GM19455 (cell line): ENCODE results near the gene PTPRF.
"Not testable (repeated sequence)": the region's sequence is repeated elsewhere in the genome, so short reads cannot be mapped to it uniquely, and the experiment has no call there.

ENCODE experiments used
- ATAC-seq: cut with Tn5 transposase; IDR thresholded peaks from one replicate; pipeline ENCODE4 v1.9.1; 2021; ENCODE audit not compliant: unreplicated experiment

Gene PTPRF

DNA sequence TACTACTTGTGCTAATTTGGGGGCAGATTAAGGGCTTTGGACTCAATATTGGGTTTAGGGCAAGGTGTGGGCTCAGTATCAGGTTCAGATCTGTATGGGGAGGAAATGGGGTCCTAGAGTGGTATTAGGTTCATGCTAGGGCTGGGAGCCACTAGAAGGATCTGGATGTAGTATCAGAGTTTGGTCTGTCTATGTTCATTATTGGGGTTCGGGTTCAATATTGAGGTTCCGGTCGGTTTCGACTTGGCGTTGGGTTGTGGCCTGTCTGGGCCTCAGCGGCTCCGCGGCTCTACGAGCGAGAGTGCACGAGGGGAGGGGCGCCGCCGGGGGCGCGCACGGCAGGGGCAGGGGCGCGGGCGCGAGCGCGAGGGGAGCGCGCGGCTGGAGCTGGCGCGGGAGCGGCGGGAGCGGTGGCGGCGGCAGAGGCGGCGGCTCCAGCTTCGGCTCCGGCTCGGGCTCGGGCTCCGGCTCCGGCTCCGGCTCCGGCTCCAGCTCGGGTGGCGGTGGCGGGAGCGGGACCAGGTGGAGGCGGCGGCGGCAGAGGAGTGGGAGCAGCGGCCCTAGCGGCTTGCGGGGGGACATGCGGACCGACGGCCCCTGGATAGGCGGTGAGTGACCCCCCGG, at the start of gene PTPRF:
Gene PTPRF, plus strand, starts transcription at position 401 of the 624 bp plus-strand sequence. CDS start 14,193 bp downstream, outside the sequence.
- no peak for ATAC-seq

GRCh38 chr1:43481491-43481890, 49.2 kb upstream of the PTPRF start:
- ATAC-seq, result no peak

DNA sequence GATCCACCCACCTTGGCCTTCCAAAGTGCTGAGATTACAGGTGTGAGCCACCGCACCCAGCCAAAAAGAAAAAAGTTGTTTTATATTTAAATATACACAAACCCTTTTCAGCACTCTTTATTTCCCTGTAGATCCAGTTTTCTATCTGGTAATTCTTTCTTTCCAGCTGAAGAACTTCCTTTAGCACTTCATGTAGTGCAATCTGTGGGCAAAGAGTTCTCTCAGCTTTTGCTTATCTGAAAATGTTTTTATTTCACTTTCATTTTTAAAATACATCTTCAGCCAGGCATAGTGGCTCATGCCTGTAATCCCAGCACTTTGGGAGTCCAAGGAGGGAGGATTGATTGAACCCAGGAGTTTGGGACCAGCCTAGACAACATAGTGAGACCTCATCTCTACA, 48.5 kb upstream of the PTPRF start:
- no peak for ATAC-seq

DNA sequence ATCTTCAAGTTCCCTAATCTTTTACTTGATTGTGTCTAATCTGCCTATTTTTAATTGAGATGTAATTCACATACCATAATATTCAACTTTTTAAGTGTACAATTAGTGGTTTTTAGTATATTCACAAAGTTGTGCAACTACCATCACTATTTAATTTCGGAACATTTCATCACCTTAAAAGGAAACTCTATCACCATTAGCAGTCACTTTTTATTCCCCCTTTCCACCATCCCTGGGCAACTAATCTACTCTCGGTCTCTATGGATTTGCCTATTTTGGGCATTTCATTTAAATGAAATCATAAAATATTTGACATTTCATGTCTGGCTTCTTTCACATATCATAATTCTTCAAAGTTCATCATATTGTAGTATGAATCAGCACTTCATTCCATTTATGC, 46.3 kb upstream of the PTPRF start:
- ATAC-seq, result no peak

DNA sequence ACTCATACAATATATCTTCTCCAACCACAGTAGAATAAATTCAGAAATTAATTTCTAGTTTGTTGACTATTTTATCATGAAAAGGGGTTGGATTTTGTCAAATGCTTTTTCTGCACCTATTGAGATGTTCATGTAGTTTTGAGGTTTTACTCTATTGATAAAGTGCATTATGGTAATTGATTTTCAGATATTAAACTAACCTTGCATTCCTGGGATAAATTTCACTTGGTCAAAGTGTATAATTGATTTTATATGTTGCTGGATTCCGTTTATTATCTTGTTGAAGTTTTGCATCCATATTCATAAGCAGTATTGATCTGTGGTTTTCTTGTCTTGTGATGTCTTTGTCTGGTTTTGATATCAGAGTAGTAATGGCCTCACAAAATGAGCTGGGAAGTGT, 42.5 kb upstream of the PTPRF start:
- no peak for ATAC-seq

DNA sequence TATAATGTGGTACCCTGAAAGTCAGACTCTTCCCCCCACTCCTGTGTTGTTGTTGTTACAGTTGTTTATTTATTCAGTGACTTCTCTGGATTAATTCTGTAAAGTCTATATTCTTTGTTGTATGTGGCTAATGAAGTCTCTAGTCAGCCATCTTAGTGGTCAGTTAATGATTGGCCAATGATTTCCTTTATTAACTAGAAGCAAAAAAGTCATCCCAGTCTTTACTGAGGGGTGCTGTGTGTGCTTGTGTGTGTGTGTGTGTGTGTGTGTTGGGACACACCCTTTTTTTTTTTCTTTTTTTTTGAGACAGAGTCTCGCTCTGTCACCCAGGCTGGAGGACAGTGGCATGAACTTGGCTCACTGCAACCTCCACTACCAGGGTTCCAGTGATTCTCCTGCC, 39.6 kb upstream of the PTPRF start:
- no peak for ATAC-seq

GRCh38 chr1:43492826-43493225, 37.9 kb upstream of the PTPRF start:
- no peak for ATAC-seq

GRCh38 chr1:43493661-43494450, 36.8 kb upstream of the PTPRF start:
- no peak for ATAC-seq

DNA sequence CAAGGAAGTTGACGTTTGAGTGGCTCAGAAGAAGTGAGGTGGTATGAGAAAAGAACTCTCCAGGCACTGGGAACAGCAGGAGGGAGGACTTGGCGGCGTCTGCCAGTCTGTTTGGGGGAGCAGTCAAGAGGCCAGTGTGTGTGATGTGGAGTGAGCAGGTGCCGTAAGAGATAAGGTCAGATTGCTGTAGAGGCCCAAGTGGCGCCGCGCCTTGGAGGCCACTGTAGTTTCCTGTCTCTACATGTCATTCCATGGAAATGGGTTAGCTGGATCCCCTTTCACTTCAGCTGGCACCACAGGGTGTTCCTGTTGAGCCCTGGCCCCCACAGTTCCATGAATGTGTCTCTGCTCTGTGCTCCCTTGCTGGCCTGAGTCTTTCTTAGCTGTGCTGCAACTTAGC, 35.5 kb upstream of the PTPRF start:
- no peak for ATAC-seq

- ATAC-seq, result no peak
Measured at GRCh38 chr1:43499898-43500297, 30.8 kb upstream of the PTPRF start.

DNA sequence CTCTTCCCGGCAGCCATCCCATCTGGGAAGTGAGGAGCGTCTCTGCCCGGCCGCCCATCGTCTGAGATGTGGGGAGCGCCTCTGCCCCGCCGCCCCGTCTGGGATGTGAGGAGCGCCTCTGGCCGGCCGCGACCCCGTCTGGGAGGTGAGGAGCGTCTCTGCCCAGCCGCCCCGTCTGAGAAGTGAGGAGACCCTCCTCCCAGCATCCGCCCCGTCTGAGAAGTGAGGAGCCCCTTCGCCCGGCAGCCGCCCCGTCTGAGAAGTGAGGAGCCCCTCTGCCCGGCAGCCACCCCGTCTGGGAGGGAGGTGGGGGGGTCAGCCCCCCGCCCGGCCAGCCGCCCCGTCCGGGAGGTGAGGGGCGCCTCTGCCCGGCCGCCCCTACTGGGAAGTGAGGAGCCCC, 28.9 kb upstream of the PTPRF start:
- ATAC-seq, result not testable (repeated sequence)

DNA sequence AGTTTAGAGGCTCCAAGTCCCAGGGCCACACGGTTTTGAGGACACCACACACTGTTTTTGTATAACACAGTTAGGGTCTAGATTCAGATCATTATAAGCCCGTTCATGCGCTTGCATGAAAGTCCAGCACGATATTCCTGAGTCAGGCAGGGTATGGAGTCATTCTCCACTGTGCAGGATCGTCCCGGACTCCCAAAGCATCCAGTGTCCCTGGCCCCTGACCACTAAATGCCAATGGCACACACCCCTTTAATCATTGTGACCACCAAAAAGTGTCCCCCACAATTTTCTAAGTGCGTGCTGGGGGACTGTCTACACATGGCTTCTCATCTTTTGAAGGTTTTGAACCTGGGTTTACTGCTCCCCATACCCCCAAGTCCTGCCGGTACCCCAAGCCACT, 27.1 kb upstream of the PTPRF start:
- ATAC-seq, result no peak

DNA sequence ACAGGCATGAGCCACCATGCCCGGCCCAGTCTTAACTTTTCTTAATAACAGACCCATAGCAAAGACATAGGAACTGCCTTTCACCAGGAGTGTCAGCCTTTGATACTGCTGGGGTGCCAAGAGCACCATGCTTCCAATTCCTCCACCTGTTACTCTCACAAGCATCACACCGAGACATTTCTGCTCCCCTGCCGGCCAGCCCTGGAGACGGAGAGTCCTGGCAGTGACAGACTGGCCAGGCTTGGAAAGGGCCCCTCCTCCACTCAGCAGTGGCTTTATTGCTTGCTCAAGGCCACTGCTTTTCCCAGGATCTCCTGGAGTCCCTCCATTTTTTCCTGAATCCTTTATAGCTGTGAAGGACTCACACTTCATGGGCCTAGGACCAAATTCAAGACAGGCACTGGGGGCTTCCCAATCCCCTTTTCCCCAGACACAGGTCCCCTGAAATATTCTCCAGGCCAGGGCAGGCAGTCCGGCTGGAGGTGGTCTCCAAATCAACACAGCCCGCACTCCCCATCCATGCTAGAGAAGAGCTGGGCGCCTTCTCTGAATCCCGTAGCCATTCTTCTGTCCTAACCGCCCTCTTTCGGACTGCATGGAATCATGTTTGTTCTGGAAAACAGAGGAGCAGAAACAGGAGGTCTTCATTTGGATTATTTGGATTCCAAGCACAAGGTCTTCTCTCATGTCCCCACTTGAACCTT, 25.5 kb upstream of the PTPRF start:
- no peak for ATAC-seq

- no peak for ATAC-seq
Measured at GRCh38 chr1:43506233-43506632, 24.4 kb upstream of the PTPRF start.

DNA sequence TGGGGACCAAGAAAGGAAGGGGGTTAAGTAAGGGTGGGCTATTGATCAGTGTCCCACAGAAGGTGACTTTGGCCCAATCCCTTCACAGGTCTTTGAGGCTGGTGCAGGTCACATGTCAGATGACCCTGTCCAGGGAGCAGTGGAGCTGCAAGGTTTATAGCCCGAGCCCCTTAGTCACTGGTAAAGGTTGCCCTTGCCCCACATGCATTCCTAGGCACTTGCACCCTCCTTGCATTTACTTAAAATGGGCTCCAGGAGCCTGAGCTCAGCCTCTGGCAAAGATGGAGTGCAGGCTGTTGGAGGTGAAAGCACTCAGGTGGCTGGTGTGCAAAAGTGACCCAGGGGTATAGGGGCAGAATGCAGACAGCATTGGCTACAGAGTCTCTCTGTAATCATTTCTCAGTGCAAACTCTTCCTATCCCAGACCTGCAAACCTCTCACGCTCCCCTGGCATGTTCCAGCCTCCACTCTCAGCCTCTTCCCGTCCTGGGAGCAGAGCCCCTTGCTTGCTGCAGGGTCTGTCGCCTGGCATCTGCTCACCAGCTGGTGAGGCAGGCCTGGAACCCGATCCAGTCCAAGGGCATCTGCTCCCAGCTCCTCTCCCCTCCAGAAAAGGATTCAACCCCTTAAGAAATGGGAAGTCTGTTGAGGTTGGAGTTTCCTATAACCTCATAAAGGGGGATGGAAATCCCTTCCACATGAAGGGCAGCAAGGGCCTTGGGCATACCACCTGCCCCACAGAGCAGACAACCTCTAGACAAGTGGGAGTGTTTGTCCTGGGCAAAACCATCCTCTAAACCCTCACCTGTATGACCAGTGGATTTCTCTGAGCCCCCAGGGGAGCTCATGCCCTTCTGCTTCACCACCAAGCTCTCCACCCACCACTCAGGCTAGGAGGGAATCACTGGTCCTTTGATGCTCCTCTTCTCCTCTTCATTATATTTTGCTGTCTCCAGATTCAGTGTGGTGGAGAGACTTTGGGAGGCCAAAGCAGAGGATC, 23.1 kb upstream of the PTPRF start:
- ATAC-seq, result no peak

GRCh38 chr1:43509007-43509739, 21.5 kb upstream of the PTPRF start:
- no peak for ATAC-seq

- no peak for ATAC-seq
Measured at GRCh38 chr1:43509740-43510375, 20.8 kb upstream of the PTPRF start.

- ATAC-seq, result no peak
Measured at GRCh38 chr1:43510621-43511020, 20.1 kb upstream of the PTPRF start.

DNA sequence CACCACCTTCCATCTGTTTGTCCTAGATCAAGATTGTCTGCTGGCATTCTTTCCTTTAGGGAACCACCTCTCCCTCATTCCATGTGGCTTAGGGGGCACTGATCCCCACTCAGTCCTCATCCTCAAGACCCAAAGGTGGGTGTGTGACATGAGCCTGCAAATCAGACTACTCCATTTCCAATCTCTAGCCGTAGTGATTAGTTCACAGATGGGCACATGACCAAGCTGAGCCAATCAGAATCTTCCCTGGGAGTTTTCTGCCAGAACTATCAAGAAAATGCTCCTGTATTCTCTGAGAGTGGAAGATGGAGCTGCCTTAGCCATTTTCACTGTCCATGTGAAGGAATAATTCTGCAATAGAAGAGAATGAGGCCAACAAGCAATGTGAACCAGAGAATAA, 19.3 kb upstream of the PTPRF start:
- no peak for ATAC-seq

DNA sequence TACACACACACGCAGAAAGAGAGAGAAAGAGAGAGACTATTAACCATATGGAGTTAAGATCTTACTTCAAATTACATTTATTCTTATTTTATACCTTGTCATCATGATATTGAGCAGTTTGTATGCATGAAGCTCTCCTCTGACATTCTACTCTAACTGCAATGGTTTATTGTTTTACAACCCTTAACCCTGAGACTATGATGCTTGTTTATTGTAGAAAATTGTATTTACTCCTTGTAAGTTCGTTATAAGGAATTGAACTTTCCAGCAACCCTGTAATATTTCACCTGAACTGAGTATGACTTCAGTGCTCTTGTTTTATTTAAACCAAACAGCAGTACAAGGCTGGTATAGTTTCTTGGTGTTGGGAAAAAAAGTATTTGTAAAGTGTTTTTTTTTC, 18.6 kb upstream of the PTPRF start:
- ATAC-seq, result no peak
